NB4 (cell line): ENCODE data around the gene HSPBP1.

Experiments
- DNase-seq: peaks from one replicate; pipeline ENCODE4 v3.0.0; 2010; ENCODE audit warnings: low read depth
- H3K4me3 ChIP-seq: one replicate; pipeline ENCODE4 v1.5.1; 2011; ENCODE audit warnings: mild to moderate bottlenecking, low read depth, low read length, moderate library complexity
- MYC ChIP-seq: IDR thresholded peaks from 2 replicates; pipeline ENCODE4 v1.6.1; 2011; ENCODE audit warnings: low read depth, low read length
- POLR2A ChIP-seq: IDR thresholded peaks from 2 replicates; pipeline ENCODE4 v1.6.1; 2011; ENCODE audit warnings: mild to moderate bottlenecking; ENCODE audit not compliant: insufficient read length; ENCODE audit errors: extremely low read depth
- TF ChIP-seq, protein P1 (sequence below): IDR thresholded peaks from one replicate; pipeline ENCODE4 v1.5.1; 2012; ENCODE audit warnings: low read depth, low read length
- TF ChIP-seq, protein P2 (sequence below): IDR thresholded peaks from 2 replicates; pipeline ENCODE4 v1.6.1; 2011; ENCODE audit warnings: low read depth, low read length

Gene HSPBP1

DNA sequence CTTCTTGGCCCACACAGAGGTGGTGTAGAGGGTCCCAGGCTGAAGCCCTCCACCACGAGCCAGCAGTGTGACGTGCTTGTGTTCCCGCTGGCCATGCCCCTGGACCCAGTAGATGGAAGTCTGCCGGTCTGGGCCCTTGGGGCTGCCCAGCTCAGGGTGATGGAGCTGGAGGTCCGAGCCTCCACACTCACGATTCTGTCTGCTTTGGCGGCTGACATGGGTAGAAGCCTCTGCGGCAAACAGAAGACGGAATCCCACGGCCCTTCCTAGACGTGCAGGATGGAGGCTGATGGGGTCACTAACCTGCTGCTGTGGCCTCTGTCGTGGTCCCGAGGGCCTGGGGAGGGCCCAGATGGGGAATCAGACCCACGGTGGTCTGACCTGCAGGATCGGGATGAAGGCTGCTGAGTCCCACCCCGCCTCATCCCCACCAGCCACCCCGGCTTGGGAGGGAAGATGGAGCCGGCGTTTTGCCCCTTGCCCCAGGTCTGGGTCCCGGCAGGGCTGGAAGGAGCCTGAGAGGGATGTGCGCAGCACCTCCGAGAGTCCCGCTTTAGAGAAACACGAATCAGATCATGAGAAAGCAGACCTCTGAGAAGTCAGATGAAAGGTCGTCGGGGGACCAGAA, 55.8 kb downstream of the HSPBP1 start:
- no peak overlapping the region for H3K4me3 ChIP-seq
- no peak for DNase-seq
- TF ChIP-seq, protein P1, sequence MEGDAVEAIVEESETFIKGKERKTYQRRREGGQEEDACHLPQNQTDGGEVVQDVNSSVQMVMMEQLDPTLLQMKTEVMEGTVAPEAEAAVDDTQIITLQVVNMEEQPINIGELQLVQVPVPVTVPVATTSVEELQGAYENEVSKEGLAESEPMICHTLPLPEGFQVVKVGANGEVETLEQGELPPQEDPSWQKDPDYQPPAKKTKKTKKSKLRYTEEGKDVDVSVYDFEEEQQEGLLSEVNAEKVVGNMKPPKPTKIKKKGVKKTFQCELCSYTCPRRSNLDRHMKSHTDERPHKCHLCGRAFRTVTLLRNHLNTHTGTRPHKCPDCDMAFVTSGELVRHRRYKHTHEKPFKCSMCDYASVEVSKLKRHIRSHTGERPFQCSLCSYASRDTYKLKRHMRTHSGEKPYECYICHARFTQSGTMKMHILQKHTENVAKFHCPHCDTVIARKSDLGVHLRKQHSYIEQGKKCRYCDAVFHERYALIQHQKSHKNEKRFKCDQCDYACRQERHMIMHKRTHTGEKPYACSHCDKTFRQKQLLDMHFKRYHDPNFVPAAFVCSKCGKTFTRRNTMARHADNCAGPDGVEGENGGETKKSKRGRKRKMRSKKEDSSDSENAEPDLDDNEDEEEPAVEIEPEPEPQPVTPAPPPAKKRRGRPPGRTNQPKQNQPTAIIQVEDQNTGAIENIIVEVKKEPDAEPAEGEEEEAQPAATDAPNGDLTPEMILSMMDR, result no peak
- TF ChIP-seq, protein P2, sequence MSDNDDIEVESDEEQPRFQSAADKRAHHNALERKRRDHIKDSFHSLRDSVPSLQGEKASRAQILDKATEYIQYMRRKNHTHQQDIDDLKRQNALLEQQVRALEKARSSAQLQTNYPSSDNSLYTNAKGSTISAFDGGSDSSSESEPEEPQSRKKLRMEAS, result no peak
- no peak for TF ChIP-seq POLR2A
- TF ChIP-seq MYC, result no peak

DNA sequence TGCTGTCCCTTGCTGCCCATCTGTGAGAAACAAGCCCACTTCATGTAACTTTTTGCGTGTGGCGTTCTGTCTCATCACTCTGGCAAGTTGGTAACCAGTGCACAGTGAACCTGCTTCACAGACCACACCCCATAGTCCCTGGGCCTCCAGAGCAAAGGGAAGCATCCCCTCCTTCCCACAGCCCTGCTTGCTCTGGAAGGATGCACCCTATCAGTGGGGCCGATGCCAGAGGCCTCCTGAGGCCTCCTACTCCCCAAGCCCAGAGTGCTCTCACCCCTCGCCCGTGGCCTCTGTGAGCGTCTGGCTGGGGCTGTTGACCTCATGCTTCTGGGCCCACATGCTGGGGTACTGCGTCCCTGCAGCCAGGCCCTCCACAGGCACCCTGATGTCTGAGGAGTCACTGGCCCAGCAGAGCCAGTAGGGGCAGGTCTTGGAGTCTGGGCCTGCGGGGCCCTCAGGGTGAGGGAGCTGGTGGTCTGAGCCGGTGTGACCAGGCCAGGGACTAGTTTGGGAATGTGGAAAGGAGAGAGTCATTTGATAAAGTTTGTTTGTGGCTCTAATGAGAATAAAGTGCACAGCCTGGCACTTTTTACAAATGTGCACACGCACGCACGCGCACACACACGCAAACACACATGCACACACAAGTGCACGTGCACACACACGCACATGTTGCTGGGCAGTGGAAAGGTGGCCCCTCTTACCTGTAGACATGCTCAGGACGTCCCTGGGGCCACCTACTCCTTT, 56.4 kb downstream of the HSPBP1 start:
- H3K4me3 ChIP-seq, result no peak overlapping the region
- DNase-seq, result no peak
- TF ChIP-seq MYC, result no peak
- no peak for TF ChIP-seq POLR2A
- TF ChIP-seq, protein P1, result no peak
- TF ChIP-seq, protein P2, result no peak

DNA sequence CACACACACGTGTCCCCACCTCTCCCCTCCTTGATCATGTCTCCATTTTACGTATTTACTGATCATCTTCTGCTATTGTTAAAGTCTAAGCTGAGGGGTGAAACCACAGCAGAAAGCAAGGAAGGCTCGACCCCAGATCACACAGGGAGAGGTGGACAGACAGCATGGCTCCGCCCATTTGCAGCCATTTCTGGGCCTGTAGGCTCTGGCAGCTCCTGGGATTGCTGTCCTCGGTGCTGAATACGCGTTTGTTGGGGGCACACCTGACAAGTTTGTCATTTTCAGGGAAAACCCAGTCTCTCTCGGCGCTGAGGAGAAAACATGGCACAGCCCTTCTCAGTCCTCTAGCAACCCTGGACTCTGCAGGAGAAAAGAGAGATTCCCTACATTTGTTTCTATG, 59.4 kb downstream of the HSPBP1 start:
- no peak for DNase-seq
- TF ChIP-seq, protein P2, result no peak
- TF ChIP-seq MYC (no peak), POLR2A (no peak)
- TF ChIP-seq, protein P1, result no peak

DNA sequence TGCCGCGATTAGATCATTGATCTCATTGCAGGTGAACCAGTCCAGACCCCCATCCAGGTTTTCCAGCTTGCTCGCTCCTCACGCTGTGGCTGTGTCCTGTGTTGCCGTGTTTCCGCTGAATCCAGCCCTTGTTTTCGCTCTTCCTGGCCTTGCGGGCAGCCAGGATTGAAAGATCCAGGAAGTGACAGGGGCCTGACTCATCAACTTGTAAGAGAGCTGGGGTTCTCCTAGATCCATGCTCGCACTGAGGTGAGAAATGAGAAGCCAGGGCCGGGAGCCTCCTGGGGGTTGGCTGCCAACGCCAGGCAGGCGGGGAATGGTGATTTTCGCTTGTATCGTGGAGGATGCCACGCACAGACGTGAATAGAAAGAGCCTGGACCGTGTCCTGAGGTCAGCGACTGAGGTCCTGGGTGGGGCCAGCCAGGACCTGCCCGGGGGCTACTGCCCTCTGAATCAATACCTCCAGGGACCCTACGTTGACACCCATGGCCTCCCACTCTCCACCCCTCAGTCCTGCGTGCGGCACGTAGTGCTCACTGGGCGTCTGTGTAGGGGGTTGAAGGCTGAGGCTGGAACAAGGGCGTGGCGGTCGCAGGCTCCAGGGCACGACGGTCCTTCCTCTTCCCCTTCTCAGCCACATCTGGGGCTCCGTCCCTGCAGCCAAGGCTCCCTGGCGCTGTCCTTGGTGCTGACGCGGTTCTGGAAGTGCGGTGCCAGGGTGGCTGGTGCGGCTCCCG, 63.3 kb downstream of the HSPBP1 start:
- peak overlapping the region; percentile 21 for H3K4me3 ChIP-seq
- TF ChIP-seq, protein P1, result no peak
- TF ChIP-seq, protein P2, result 0 out of 2 replicates have a peak, but pooled peaks have one; percentile 28
- TF ChIP-seq MYC (peak; percentile 65; the same call in 1 of the 2 replicates), POLR2A (no peak)
- peak; percentile 92 for DNase-seq

More for the DNA sequence above, 59.4 kb downstream of the HSPBP1 start:
- no peak overlapping the region for H3K4me3 ChIP-seq

DNA sequence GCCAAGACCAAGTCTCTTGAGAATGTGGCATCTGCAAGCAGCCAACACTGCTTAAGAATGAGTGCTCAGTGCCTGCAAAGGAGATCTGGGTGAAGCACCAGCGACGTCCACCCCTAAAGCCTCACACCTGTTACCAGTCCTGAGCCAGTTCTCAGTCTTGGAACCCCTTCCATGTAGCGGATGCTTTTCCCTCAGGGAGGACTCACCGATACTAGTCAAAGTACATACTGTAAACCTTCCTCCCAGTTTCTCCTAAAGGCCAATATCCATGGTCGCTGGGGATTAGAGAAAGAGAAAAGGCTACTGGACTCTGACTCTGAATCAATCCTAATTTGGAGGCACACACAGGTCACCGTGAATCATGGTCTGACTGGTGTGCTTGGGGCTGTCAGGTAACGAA, 66.4 kb downstream of the HSPBP1 start:
- H3K4me3 ChIP-seq, result no peak overlapping the region
- TF ChIP-seq POLR2A (no peak), MYC (no peak)
- TF ChIP-seq, protein P2, result no peak
- TF ChIP-seq, protein P1, result no peak
- no peak for DNase-seq
